Nephron progenitor cell (in vitro differentiated cells): ENCODE results near the gene LYPD3.

Experiments used
- DNase-seq: peaks from one replicate; pipeline ENCODE4 v3.0.0; 2021
- H3K27ac Mint-ChIP-seq: 2 replicates; pipeline ENCODE4 v1.8.0; 2021; ENCODE audit warnings: mild to moderate bottlenecking, moderate library complexity, mixed read lengths
- H3K27me3 Mint-ChIP-seq: 2 replicates; pipeline ENCODE4 v1.8.0; 2021; ENCODE audit warnings: mild to moderate bottlenecking, low read depth, mixed read lengths; ENCODE audit not compliant: poor library complexity
- H3K36me3 Mint-ChIP-seq: 2 replicates; pipeline ENCODE4 v1.8.0; 2021; ENCODE audit warnings: low read depth, mixed read lengths
- H3K4me1 Mint-ChIP-seq: 2 replicates; pipeline ENCODE4 v1.8.0; 2021; ENCODE audit warnings: mixed read lengths
- H3K4me3 Mint-ChIP-seq: 2 replicates; pipeline ENCODE4 v1.8.0; 2021; ENCODE audit warnings: mild to moderate bottlenecking, moderate library complexity, mixed read lengths
- H3K9me3 Mint-ChIP-seq: 2 replicates; pipeline ENCODE4 v1.8.0; 2021; ENCODE audit warnings: mild to moderate bottlenecking, moderate library complexity, mixed read lengths
- TF ChIP-seq, protein P1 (sequence below): fragments of 200-600 bp; sonication (generic); IDR thresholded peaks from 2 replicates; pipeline ENCODE4 v1.5.0; 2021; ENCODE audit warnings: antibody characterized with exemption

Gene LYPD3

DNA sequence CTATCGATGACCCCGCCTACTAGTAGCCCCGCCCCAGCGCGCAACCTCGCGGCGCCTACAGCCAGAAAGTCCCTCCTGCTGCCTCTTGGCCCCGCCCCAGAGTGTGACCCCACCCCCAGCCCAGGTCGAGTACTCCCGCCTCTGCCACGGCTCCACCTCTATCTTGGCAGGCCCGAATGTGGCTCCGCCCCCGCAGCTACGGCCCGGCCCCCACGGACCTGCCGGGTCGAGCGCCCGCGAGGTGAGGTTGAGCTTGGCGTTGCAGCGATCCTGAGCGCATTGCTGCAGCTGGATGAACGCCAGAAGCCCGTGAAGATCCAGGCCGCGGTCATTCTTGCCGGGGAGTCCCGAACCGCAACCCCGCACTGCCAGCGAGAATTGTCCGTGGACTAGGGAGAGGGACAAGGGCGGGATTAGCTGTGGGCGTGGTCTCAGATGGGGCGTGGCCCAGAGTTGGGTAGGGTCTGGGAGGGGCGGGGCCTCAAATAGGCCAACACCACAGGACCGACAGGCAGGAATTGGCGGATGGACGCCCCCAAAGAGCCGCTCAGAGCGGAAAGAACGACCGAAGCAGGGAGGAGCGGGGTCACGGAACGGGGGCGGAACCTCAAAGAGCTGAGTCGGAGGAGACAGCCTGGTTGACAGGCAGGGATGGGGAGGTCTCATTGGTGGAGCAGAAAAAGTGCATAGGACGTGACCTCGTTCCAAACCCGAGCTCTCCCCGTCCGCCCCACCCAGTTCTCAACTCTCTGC, 1.9 kb downstream of the LYPD3 start:
- Mint-ChIP-seq H3K36me3 (peaks cover 4% of the 10 kb centered on the region), H3K4me3 (peak overlapping the region; percentile 90), H3K4me1 (peaks cover 16% of the 10 kb centered on the region), H3K9me3 (no peaks in the 10 kb centered on the region), H3K27ac (peak overlapping the region; percentile 89), H3K27me3 (peaks cover 65% of the 10 kb centered on the region)
- TF ChIP-seq, protein P1, sequence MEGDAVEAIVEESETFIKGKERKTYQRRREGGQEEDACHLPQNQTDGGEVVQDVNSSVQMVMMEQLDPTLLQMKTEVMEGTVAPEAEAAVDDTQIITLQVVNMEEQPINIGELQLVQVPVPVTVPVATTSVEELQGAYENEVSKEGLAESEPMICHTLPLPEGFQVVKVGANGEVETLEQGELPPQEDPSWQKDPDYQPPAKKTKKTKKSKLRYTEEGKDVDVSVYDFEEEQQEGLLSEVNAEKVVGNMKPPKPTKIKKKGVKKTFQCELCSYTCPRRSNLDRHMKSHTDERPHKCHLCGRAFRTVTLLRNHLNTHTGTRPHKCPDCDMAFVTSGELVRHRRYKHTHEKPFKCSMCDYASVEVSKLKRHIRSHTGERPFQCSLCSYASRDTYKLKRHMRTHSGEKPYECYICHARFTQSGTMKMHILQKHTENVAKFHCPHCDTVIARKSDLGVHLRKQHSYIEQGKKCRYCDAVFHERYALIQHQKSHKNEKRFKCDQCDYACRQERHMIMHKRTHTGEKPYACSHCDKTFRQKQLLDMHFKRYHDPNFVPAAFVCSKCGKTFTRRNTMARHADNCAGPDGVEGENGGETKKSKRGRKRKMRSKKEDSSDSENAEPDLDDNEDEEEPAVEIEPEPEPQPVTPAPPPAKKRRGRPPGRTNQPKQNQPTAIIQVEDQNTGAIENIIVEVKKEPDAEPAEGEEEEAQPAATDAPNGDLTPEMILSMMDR: no peak
- DNase-seq: peak; percentile 99

DNA sequence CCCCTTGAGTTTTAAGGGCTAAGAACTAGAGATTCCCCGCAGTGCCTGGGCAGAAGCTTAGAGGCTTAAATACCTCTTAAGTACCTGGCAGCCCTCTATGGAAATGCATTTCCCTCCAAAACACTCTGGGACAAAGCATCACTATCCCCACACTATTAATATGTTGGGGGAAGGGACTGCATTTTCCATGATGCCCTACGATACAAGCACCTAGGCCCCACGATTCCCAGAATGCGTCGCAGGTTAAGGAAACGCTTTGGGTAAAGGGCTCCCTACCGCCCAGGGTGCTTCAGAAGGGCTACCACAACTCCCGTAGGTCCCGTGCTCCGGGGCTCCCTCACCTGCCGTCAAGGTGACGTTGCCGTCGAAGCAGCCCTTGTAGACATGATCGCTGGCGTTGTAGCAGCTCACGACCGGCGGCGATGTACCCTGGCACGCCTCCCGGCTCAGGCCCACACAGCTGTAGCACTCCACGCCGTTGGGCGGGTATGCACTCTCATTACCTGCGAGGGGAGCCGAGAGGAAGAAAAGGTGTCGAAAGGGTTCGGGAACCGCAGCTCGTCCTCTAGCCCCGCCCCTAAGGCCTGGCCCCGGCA, 2.5 kb downstream of the LYPD3 start:
- Mint-ChIP-seq H3K4me3 (peak overlapping the region; percentile 90), H3K4me1 (peaks cover 16% of the 10 kb centered on the region), H3K9me3 (no peaks in the 10 kb centered on the region)

DNA sequence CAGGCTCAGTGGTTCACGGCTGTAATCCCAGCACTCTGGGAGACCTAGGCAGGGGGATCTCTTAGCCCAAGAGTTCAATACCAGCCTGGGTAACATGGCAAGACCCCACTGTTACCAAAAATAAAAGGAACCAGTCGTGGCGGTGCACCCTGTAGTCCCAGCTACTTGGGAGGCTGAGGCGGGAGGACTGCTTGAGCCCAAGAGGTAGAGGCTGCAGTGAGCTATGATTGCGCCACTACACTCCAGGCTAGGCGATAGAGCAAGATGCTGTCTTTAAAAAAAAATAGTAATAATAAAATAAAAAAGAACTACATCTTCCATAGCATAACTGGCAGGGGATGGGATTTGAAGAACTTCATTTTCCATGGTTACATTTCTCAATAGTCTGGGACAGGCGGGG, 3.0 kb downstream of the LYPD3 start:
- H3K27me3 Mint-ChIP-seq: peaks cover 65% of the 10 kb centered on the region

More for the DNA sequence above, 2.5 kb downstream of the LYPD3 start:
- H3K27ac Mint-ChIP-seq: no peak overlapping the region
- no peak for DNase-seq
- peaks cover 4% of the 10 kb centered on the region for H3K36me3 Mint-ChIP-seq
- TF ChIP-seq, protein P1: no peak
- peaks cover 62% of the 10 kb centered on the region for H3K27me3 Mint-ChIP-seq

DNA sequence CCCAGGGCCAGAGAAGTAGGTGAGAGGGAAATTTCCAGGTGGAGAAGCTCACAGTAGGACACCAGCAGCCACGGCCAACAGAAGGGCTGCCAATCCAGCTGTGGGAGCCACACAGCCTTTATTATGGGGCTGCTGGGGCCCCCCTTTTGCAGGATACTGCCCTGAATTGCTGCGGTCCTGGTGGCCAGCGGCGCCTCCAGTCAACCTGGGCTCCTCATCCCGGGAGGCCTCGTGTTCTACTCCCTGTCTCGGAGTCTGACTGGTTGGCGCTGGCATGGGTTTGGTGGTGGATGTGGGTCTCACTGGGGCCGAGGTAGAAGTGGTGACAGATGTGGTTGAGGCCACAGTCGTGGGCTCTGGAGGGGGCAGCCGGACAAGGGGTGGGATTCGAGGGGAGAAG, 4.1 kb downstream of the LYPD3 start:
- no peaks in the 10 kb centered on the region for H3K9me3 Mint-ChIP-seq
- H3K4me3 Mint-ChIP-seq: no peak overlapping the region
- peaks cover 4% of the 10 kb centered on the region for H3K36me3 Mint-ChIP-seq
- peaks cover 69% of the 10 kb centered on the region for H3K27me3 Mint-ChIP-seq
- TF ChIP-seq, protein P1: no peak
- no peak for DNase-seq
- peaks cover 11% of the 10 kb centered on the region for H3K4me1 Mint-ChIP-seq
- H3K27ac Mint-ChIP-seq: no peak overlapping the region

More for the DNA sequence above, 3.0 kb downstream of the LYPD3 start:
- no peak for DNase-seq
- peaks cover 4% of the 10 kb centered on the region for H3K36me3 Mint-ChIP-seq
- H3K9me3 Mint-ChIP-seq: no peaks in the 10 kb centered on the region
- H3K4me3 Mint-ChIP-seq: peak overlapping the region; percentile 90
- H3K4me1 Mint-ChIP-seq: peaks cover 15% of the 10 kb centered on the region
- TF ChIP-seq, protein P1: no peak
- H3K27ac Mint-ChIP-seq: no peak overlapping the region

DNA sequence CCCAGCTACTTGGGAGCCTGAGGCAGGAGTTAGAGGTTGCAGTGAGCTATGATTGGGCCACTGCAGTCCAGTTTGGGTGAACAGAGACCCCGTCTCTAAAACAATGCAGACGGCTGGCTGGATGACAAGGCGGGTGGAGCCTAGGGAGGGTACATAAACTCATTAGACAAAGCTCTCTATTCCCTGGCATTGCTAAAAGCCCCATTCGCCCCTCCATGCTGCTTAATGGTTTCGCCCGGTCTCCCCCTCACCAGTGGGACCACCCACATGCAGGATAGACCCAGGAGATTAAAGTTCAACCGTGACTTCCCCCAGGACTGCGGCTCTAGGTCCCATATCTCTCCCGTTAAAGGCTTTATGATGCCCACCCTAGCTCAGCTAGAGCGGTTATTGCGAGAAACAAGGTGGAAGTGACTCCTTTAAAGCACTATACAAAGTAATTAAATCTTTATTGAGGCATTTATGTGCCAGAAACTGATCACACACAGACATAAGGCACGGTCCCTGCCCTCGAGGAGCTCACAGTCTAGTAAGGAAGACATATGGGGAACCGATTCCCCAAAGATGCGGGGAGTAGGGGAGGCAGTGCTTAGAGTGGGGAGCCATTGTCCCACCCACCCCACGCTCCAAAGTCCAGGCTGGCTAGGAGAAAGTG, 4.9 kb downstream of the LYPD3 start:
- Mint-ChIP-seq H3K27ac (no peak overlapping the region), H3K36me3 (peaks cover 4% of the 10 kb centered on the region), H3K4me3 (no peak overlapping the region), H3K4me1 (peaks cover 11% of the 10 kb centered on the region), H3K27me3 (peaks cover 69% of the 10 kb centered on the region), H3K9me3 (no peaks in the 10 kb centered on the region)
- TF ChIP-seq, protein P1: no peak
- DNase-seq: no peak
